Measurements from ENCODE around the gene SHANK1. TPM values are rescaled to one million over a fixed set of nuclear protein-coding genes. Genes with fewer than 3 reads are reported as not detected.

Gene SHANK1
- total and polyA plus RNA-seq, 9 donors, result 0.20 to 11.1 (median 2.5) TPM

- Histone ChIP-seq H3K4me3 (no peak overlapping the region), H3K27ac (no peak overlapping the region), H3K27me3 (no peaks in the 10 kb centered on the region), H3K4me1 (ENCODE audit: insufficient read depth) (no peaks in the 10 kb centered on the region), H3K9me3 (no peaks in the 10 kb centered on the region), H3K36me3 (no peaks in the 10 kb centered on the region)
- WGBS, 3 donors, result 56 to 75% (median 69%) methylated on average over 1 of the region's 1 CpG
- intact Hi-C loops (cut with DNase I), result no loop called here
- no peak for DNase-seq
- no peak for TF ChIP-seq EP300 (IDR thresholded peaks at IDR 0.05)
- TF ChIP-seq POLR2A (IDR thresholded peaks at IDR 0.05), result no peak
- TF ChIP-seq, protein P1, sequence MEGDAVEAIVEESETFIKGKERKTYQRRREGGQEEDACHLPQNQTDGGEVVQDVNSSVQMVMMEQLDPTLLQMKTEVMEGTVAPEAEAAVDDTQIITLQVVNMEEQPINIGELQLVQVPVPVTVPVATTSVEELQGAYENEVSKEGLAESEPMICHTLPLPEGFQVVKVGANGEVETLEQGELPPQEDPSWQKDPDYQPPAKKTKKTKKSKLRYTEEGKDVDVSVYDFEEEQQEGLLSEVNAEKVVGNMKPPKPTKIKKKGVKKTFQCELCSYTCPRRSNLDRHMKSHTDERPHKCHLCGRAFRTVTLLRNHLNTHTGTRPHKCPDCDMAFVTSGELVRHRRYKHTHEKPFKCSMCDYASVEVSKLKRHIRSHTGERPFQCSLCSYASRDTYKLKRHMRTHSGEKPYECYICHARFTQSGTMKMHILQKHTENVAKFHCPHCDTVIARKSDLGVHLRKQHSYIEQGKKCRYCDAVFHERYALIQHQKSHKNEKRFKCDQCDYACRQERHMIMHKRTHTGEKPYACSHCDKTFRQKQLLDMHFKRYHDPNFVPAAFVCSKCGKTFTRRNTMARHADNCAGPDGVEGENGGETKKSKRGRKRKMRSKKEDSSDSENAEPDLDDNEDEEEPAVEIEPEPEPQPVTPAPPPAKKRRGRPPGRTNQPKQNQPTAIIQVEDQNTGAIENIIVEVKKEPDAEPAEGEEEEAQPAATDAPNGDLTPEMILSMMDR (IDR thresholded peaks at IDR 0.05), result no peak
These were observed 42.9 kb downstream of the SHANK1 start for GRCh38 chr19:50676625-50677197.

DNA sequence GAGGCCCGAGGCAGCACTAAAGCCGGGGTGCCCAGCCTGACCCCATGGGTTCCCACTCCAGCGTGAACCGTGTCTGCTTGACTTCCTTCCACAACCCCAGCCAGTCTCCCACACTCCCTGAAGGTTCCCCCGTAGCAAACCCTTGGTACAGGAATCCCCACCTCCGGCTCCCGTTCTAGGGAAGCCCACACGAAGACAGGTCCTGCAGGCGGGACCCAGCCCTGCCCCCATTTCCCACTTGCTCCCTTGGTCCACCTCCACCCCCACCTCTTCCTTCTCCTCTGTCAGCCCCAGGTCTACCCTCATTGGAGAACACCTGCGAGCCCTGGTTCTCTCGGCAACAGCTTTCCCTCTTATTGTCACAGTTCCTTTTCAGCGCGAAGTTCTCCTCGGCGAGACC is 46.5 kb downstream of the SHANK1 start:
- TF ChIP-seq POLR2A (IDR thresholded peaks at IDR 0.05) (no peak), EP300 (IDR thresholded peaks at IDR 0.05) (no peak)
- TF ChIP-seq, protein P1 (IDR thresholded peaks at IDR 0.05), result no peak
- no peaks in the 10 kb centered on the region for H3K36me3 ChIP-seq
- no peak overlapping the region for H3K4me3 ChIP-seq
- no peaks in the 10 kb centered on the region for H3K4me1 ChIP-seq (ENCODE audit: insufficient read depth)
- intact Hi-C loops (cut with DNase I), result no loop called here
- no peaks in the 10 kb centered on the region for H3K9me3 ChIP-seq
- H3K27me3 ChIP-seq, result no peaks in the 10 kb centered on the region
- 48 to 50% (median 49%) methylated on average over 15 of the region's 15 CpGs for WGBS, 3 donors
- DNase-seq, result no peak
- H3K27ac ChIP-seq, result no peak overlapping the region

GRCh38 chr19:50670102-50670380 is 49.6 kb downstream of the SHANK1 start:
- Histone ChIP-seq H3K36me3 (no peaks in the 10 kb centered on the region), H3K27me3 (no peaks in the 10 kb centered on the region), H3K4me3 (no peak overlapping the region), H3K4me1 (ENCODE audit: insufficient read depth) (no peaks in the 10 kb centered on the region), H3K9me3 (no peaks in the 10 kb centered on the region), H3K27ac (no peak overlapping the region)
- TF ChIP-seq EP300 (IDR thresholded peaks at IDR 0.05), result no peak
- TF ChIP-seq, protein P1 (IDR thresholded peaks at IDR 0.05), result no peak
- TF ChIP-seq POLR2A (IDR thresholded peaks at IDR 0.05), result no peak
- intact Hi-C loops (cut with DNase I), result no loop called here
- 46 to 53% (median 49%) methylated on average over 5 of the region's 5 CpGs for WGBS, 3 donors
- no peak for DNase-seq

DNA sequence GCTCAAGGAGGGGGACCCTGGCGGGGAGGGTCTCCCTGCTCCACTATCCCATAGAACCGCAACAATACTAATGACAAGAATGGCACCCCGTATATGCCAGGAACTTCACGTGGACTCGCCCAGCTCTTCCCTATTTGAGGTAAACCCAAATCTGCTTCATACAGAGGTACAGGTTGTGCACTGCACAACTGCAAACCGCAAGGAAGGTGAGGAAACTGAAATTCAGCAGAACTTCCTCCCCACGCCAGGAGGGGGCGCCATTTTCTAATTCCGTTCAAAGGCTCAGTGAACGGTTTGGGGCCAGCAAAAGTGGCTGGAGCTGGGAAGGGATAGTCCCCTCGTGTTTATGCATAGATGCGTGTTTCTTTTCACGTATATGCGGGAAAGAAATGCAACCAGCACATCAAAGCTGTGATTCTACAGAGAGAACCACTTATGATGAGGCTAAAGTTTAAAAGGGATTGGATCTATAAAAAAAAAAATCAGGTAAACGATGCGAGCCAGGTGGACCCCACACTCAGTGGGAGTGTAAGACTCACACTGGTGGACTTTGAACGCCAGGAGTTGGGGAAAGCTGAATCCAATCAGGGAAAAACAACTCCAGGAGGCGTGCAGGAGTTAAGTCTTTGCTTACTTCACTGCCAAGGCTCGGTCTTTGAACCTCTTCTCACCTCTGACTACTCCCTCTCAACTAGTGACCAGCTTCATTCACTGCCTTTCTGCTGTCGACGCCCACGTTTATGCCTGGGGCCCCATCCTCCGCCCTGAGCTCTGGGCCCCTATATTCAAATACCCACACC is 50.1 kb downstream of the SHANK1 start:
- WGBS, 3 donors, result 43 to 48% (median 44%) methylated on average over 23 of the region's 23 CpGs
- Histone ChIP-seq H3K36me3 (no peaks in the 10 kb centered on the region), H3K4me3 (no peak overlapping the region), H3K4me1 (ENCODE audit: insufficient read depth) (no peaks in the 10 kb centered on the region), H3K27ac (no peak overlapping the region), H3K27me3 (no peaks in the 10 kb centered on the region), H3K9me3 (no peaks in the 10 kb centered on the region)
- DNase-seq, result no peak
- intact Hi-C loops (cut with DNase I), result no loop called here
- TF ChIP-seq EP300 (IDR thresholded peaks at IDR 0.05), result no peak
- TF ChIP-seq POLR2A (IDR thresholded peaks at IDR 0.05), result no peak
- TF ChIP-seq, protein P1 (IDR thresholded peaks at IDR 0.05), result no peak
